IPS-15b (cell line): ENCODE measurements around the gene BEST4.
"Not testable (repeated sequence)": the region's sequence is repeated elsewhere in the genome, so short reads cannot be mapped to it uniquely, and the experiment has no call there.

Experiments used
- H3K27me3 ChIP-seq: one replicate; pipeline ENCODE4 v1.6.1; 2013; ENCODE audit warnings: low read length; ENCODE audit not compliant: control insufficient read depth, insufficient read depth
- H3K36me3 ChIP-seq: one replicate; pipeline ENCODE4 v1.6.1; 2013; ENCODE audit warnings: low read length; ENCODE audit not compliant: control insufficient read depth, insufficient read depth
- H3K4me1 ChIP-seq: one replicate; pipeline ENCODE4 v1.6.1; 2013; ENCODE audit warnings: mild to moderate bottlenecking, low read length; ENCODE audit not compliant: control insufficient read depth, insufficient read depth
- H3K4me3 ChIP-seq: one replicate; pipeline ENCODE4 v1.5.1; 2013; ENCODE audit warnings: low read depth, low read length
- H3K9ac ChIP-seq: one replicate; pipeline ENCODE4 v1.6.1; 2013; ENCODE audit warnings: low read depth, mild to moderate bottlenecking, low read length
- H3K9me3 ChIP-seq: one replicate; pipeline ENCODE4 v1.6.1; 2013; ENCODE audit warnings: mild to moderate bottlenecking, low read length; ENCODE audit not compliant: control insufficient read depth, insufficient read depth

The BEST4 gene

GRCh38 chr1:44777969-44778635 lies 9.9 kb downstream of the BEST4 start:
- Histone ChIP-seq H3K4me1 (peaks cover 4% of the 10 kb centered on the region), H3K4me3 (peak overlapping the region; percentile 68), H3K9ac (no peak overlapping the region), H3K9me3 (no peaks in the 10 kb centered on the region), H3K36me3 (peaks cover 36% of the 10 kb centered on the region), H3K27me3 (no peaks in the 10 kb centered on the region)

- Histone ChIP-seq H3K4me1 (peaks cover 4% of the 10 kb centered on the region), H3K9me3 (no peaks in the 10 kb centered on the region), H3K36me3 (peaks cover 36% of the 10 kb centered on the region), H3K27me3 (no peaks in the 10 kb centered on the region), H3K9ac (no peak overlapping the region), H3K4me3 (peak overlapping the region; percentile 68)
These were observed 10.4 kb downstream of the BEST4 start for GRCh38 chr1:44777547-44777946.

GRCh38 chr1:44776730-44777068 lies 11.3 kb downstream of the BEST4 start:
- peak overlapping the region; percentile 99 for H3K9ac ChIP-seq
- no peaks in the 10 kb centered on the region for H3K9me3 ChIP-seq
- H3K4me3 ChIP-seq, result peak overlapping the region; percentile 68
- peaks cover 36% of the 10 kb centered on the region for H3K36me3 ChIP-seq
- no peaks in the 10 kb centered on the region for H3K27me3 ChIP-seq
- peaks cover 4% of the 10 kb centered on the region for H3K4me1 ChIP-seq

- Histone ChIP-seq H3K9ac (peak overlapping the region; percentile 99), H3K9me3 (no peaks in the 10 kb centered on the region), H3K36me3 (peaks cover 36% of the 10 kb centered on the region), H3K27me3 (no peaks in the 10 kb centered on the region), H3K4me3 (peak overlapping the region; percentile 68), H3K4me1 (peaks cover 4% of the 10 kb centered on the region)
These were observed 11.8 kb downstream of the BEST4 start for GRCh38 chr1:44775930-44776729.

GRCh38 chr1:44775078-44775929 lies 12.7 kb downstream of the BEST4 start, which contains the start of gene RPS8:
TSS of gene RPS8 (plus strand) at chr1:44775540. CDS start at chr1:44775597, 57 bp downstream.
- Histone ChIP-seq H3K36me3 (peaks cover 36% of the 10 kb centered on the region), H3K27me3 (no peaks in the 10 kb centered on the region), H3K4me1 (peaks cover 4% of the 10 kb centered on the region), H3K9me3 (no peaks in the 10 kb centered on the region), H3K4me3 (peak within 1 kb of the TSS; percentile 68), H3K9ac (peak within 1 kb of the TSS; percentile 99)

GRCh38 chr1:44766421-44766820 lies 21.5 kb downstream of the BEST4 start:
- peaks cover 41% of the 10 kb centered on the region for H3K36me3 ChIP-seq
- not testable (repeated sequence) for H3K9me3 ChIP-seq, H3K4me3 ChIP-seq, H3K4me1 ChIP-seq, H3K27me3 ChIP-seq, H3K9ac ChIP-seq

GRCh38 chr1:44760876-44761275 lies 27.1 kb downstream of the BEST4 start:
- Histone ChIP-seq H3K36me3 (peaks cover 72% of the 10 kb centered on the region), H3K4me1 (no peaks in the 10 kb centered on the region), H3K9ac (no peak overlapping the region)

GRCh38 chr1:44759077-44759476 lies 28.9 kb downstream of the BEST4 start:
- H3K4me3 ChIP-seq, result no peak overlapping the region
- H3K36me3 ChIP-seq, result peaks cover 83% of the 10 kb centered on the region
- no peaks in the 10 kb centered on the region for H3K4me1 ChIP-seq
- no peak overlapping the region for H3K9ac ChIP-seq
- no peaks in the 10 kb centered on the region for H3K27me3 ChIP-seq
- no peaks in the 10 kb centered on the region for H3K9me3 ChIP-seq

More at GRCh38 chr1:44760876-44761275, 27.1 kb downstream of the BEST4 start:
- H3K4me3 ChIP-seq, result no peak overlapping the region
- no peaks in the 10 kb centered on the region for H3K27me3 ChIP-seq
- no peaks in the 10 kb centered on the region for H3K9me3 ChIP-seq

- H3K36me3 ChIP-seq, result peaks cover 81% of the 10 kb centered on the region
- H3K9ac ChIP-seq, result no peak overlapping the region
These were observed 30.6 kb downstream of the BEST4 start for GRCh38 chr1:44757420-44757819.

GRCh38 chr1:44747878-44748277 lies 40.1 kb downstream of the BEST4 start:
- H3K9ac ChIP-seq, result no peak overlapping the region
- peaks cover 44% of the 10 kb centered on the region for H3K36me3 ChIP-seq
- no peaks in the 10 kb centered on the region for H3K27me3 ChIP-seq
- no peaks in the 10 kb centered on the region for H3K9me3 ChIP-seq
- H3K4me3 ChIP-seq, result no peak overlapping the region
- no peaks in the 10 kb centered on the region for H3K4me1 ChIP-seq

More at GRCh38 chr1:44757420-44757819, 30.6 kb downstream of the BEST4 start:
- Histone ChIP-seq H3K27me3 (no peaks in the 10 kb centered on the region), H3K4me3 (no peak overlapping the region), H3K9me3 (no peaks in the 10 kb centered on the region), H3K4me1 (no peaks in the 10 kb centered on the region)

- Histone ChIP-seq H3K4me1 (no peaks in the 10 kb centered on the region), H3K9me3 (no peaks in the 10 kb centered on the region), H3K4me3 (no peak overlapping the region), H3K36me3 (peaks cover 32% of the 10 kb centered on the region), H3K9ac (no peak overlapping the region), H3K27me3 (no peaks in the 10 kb centered on the region)
These were observed 44.8 kb downstream of the BEST4 start for GRCh38 chr1:44743211-44743610.
